Left hindlimb (tissue), 1 donor: ENCODE results near the gene SHC4.
"Not testable (repeated sequence)": the region's sequence is repeated elsewhere in the genome, so short reads cannot be mapped to it uniquely, and the experiment has no call there.

Experiments used
- DNase-seq: peaks from one replicate; pipeline ENCODE4 v3.0.0-alpha.2; 2018

The SHC4 gene

DNA sequence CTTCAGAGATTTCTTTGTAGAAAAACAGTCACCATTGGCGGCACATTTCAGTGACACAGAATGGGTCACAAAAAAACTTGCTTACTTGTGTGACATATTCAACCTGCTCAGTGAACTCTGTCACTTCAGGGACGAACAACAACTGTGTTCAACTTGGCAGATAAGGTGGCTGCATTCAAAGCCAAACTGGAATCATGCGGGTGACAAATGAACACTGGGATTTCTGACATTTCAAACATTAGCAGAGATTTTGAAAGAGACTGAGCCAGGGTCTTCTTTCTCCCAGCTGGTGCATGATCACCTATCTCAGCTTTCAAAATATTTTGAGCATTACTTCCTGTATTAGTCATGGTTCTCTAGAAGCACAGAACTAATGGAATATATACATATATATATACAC is 87.7 kb downstream of the SHC4 start:
- no peak for DNase-seq

GRCh38 chr15:48875241-48875960 is 88.3 kb downstream of the SHC4 start:
- no peak for DNase-seq

- no peak for DNase-seq
Observed at GRCh38 chr15:48872632-48873031, 91.1 kb downstream of the SHC4 start.

DNA sequence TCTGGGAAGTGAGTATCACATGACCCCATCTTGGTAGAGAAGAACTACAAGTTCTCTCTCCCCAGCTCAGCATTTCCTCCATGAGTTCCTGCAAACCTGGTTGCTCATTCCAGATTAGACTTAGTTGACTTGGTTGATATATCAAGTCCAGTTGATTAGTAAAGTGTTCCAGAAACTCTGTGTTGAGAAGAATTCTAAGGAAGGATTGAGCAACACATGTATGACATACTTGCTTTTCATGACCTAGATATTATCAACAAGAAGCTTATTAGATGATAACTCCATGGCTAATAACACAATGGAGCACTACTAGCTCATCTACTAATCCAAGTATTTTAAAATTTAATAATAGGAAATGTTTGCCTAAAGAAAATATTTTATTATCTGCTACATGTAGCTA is 92.2 kb downstream of the SHC4 start:
- DNase-seq = no peak

GRCh38 chr15:48869966-48870365 is 93.8 kb downstream of the SHC4 start:
- no peak for DNase-seq

DNA sequence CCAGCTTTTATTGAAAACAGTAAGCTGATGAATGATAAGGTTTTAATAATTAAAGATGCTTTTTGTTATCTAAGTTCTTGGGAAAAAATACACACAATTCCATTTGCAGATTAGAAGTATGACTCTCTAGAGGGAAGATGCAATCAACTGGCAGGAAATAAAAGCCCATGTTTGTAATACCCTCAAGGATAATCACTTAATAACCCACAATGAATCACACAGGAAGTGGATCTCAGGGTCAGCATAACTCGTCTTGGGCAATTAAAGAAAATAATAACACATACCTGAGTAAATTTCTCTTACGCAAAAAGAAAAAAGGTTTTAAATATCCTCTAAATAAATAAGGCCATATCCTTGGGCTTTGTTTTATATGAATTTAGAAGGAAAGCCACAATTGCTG is 95.2 kb downstream of the SHC4 start:
- no peak for DNase-seq

- DNase-seq = no peak
Observed at GRCh38 chr15:48868023-48868422, 95.7 kb downstream of the SHC4 start.

DNA sequence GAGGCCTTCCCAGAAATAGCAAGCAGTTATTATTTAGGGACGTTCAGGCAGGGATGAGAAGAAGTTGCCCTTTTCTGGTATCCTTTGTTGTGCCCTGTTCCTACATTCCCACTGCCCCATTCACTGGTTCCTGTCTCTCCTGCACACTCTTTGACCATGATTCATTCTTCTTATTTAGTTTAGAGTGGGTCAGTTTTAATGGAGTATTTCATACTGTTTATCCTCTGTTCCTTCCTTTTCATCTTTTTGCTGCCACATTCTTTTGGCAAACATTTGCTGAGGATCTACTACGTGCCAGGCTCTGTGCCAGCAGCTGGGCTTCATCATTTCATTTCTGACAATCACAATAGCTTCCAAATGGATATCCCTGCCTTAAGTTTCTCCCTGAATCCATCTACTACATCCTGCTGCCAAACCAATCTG is 97.6 kb downstream of the SHC4 start:
- no peak for DNase-seq

DNA sequence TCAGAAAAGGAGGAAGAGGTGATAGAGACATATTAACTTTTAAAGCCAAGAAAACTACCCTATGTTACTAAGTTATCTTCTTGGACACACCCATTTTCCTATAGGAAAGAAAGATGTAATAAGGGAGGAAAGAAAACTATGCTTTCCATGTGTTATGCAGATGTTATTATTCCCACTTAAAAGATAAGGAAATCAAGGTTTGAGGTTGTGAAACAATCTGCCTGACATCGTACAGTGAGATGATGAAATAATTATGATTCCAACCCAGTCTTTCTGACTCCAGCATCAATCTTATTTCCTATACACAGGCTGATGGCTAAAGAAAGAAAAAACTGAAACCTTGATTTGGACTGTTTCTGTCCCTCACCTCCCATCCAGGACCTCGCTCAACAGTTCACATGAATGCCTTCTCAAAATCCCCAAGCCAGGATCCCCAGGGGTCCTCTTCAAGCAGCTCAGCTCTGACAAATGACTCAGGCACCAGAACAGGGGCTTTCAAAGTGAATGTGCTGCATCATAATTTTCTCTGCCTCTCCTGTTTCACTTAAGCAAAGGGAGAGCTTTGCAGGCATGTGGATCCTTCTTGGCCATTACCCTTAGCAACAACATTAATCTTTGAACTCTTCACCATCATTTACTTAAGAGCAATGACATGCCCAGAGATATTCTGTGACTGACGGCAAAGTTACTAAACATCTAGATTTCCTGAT is 98.2 kb downstream of the SHC4 start:
- no peak for DNase-seq

DNA sequence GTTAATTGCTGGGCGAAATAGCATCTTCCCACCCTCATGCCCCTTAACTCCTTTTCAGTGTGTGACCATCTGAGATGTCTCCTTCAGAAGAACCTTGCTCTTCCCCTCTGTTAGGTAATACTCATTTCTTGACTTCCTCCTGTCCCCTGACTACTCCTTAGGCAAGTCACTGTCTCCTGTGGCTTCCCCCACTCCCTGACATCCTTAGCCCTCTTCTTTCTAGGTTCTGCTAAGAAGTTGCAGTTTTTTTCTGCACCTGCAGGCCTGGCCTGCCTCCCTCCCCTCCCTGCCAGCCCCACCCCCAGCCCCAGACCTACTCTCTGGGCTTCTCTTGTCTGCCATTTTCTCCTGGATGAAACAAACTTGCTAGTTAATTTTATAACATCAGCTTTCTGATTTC is 101.0 kb downstream of the SHC4 start:
- no peak for DNase-seq

- no peak for DNase-seq
Observed at GRCh38 chr15:48861813-48862431, 101.8 kb downstream of the SHC4 start.

- DNase-seq = no peak
Observed at GRCh38 chr15:48859426-48859825, 104.3 kb downstream of the SHC4 start.

- DNase-seq = no peak
Observed at GRCh38 chr15:48858401-48858800, 105.3 kb downstream of the SHC4 start.

- no peak for DNase-seq
Observed at GRCh38 chr15:48856942-48857341, 106.8 kb downstream of the SHC4 start.

DNA sequence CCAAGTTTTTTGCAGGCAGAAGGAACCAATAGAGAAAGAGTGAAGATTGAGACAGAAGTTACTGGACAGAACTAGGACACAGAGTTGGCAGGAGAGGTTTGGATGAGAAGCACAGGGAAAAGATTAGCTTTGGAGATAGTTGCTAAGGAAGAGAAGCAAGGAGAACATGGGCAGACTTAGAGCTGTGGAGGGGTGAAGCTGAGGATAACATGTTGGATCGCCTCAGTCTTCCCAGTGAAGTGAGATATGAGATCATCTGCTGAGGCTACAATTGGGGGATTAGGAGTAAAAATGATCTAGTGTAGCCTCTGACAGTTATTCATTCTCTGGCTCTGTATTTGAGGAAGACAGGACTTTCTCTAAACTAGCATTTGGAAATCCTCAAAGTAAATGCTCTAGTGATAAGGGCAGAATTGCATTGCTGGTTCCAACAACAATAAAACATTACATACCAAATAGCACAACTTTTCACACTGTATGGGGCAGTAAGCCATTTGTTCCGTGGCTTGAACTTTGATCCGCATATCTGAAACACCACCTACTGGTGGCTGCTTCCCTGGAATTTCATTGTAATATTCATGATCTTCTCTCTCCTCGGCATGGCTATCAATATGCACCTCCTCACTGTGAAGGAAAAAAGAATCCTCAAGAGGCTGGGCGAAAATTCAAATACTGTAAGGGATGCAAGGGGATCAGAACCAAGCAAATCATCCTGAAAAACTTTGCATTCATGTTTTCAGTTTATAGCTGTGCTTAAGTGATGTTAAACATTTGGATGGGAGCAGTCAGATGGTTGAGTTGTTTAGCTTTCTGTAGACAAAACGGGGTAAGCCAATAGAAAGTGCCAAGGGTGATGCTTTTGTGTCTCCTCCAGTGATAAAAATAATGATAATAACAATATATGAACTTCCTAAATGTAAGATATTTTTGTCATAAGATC is 107.9 kb downstream of the SHC4 start:
- DNase-seq = peak; percentile 27

DNA sequence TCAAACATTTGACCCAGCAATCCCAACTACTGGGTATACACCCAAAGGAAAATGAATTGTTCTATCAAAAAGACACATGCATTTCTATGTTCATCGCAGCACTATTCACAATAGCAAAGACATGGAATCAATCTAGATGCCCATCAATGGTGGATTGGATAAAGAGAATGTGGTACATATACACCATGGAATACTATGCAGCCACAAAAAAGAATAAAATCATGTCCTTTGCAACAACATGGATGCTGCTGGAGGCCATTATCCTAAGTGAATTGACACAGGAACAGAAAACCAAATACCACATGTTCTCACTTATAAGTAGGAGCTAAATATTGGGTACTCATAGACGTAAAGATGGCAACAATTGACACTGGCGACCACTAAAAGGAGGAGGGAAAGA is 109.3 kb downstream of the SHC4 start:
- not testable (repeated sequence) for DNase-seq

GRCh38 chr15:48851956-48852355 is 111.8 kb downstream of the SHC4 start:
- no peak for DNase-seq

GRCh38 chr15:48850648-48851047 is 113.1 kb downstream of the SHC4 start:
- no peak for DNase-seq

DNA sequence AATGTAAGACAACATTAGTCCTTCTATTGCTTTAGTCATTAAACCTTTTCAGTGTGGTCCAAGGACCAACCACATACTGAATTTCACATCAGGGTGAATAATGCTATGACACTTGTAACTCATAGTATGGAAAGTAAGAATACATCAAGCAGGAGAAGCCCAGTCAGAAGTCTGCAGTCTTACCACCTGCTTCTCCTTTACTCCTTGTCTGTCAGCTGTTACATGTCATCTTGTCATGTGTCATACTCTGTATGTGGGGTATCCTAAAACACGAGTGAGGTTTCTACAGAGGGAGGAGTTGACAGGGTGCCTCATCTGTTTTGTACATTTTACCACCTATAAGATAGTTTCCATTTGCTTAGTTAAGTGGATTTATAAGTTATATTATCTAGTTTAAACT is 118.6 kb downstream of the SHC4 start:
- no peak for DNase-seq

DNA sequence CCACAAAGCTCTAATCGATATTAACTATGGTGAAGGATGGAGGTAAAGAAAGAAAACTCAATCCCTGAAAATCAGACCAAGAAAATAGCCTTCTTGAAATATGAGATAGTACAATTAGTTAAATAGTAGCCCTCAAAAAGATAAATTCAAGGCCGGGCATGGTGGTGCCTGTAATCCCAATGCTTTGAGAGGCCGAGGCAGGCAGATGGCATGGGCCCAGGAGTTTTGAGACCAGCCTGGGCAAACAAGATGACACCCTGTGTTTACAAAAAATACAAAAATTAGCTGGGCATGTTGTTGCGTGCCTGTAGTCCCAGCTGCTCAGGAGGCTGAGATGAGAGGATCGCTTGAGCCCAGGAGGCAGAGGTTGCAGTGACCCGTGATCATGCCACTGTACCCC is 121.2 kb downstream of the SHC4 start:
- no peak for DNase-seq

GRCh38 chr15:48834756-48835155 is 129.0 kb downstream of the SHC4 start:
- DNase-seq = no peak

DNA sequence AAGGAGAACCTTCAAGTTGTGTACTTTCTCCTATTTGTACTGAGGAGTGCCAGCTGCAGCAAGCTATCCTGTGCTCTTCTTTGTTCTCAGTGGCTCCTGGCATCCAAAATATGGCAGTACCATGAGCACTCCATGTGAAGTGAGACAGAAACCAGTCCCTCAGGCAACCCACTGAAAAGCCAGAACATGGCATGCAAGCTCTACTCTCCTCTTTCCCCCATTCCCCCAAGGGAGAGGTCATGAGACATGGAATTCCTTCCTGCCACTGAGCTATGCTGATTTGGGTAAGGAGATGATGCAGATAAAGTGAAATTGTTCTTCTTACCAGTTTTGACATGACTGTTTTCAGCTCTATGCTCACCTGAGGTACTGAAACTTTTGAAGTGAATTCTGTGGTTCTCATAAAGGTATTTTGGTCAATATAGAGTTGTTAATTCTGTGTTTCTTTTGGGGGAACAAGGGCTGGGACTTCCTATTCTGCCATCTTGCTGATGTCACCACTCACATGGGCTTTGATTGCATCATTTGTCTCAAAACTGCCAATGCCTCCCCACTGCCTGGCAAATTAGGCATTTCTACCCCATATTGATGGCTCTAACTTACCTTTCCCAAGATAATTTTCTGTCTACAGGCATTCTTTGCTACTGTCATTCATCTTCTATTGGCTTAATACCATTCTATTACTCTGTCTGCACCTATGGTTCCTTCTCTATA is 130.0 kb downstream of the SHC4 start:
- no peak for DNase-seq
